IMR-90 (cell line): Measurements from ENCODE around the gene COL4A1. TPM values are rescaled to one million over a fixed set of nuclear protein-coding genes. Genes with fewer than 3 reads are reported as not detected.

Experiments
- ATAC-seq: fragments of 200-7000 bp; cut with Tn5 transposase; 2 replicates; pipeline ENCODE4 v1.9.1; 2020; ENCODE audit warnings: low read depth, mild to moderate bottlenecking, moderate library complexity
- BruUV-seq: library from RNA; stranded (reverse); fragments of 400-500 nt; replicated peaks from 2 replicates; lab custom pipeline; 2021; lab: Mats Ljungman, UMichigan
- CTCF ChIA-PET: fragments of 300-600 bp; formaldehyde crosslinking; extraction: SDS; loops from one replicate; lab custom pipeline; 2021; ENCODE audit warnings: antibody characterized with exemption; lab: Yijun Ruan, JAX
- POLR2A ChIA-PET: fragments of 300-600 bp; sonication (Branson Sonifier 250); formaldehyde crosslinking; loops from one replicate; lab custom pipeline; 2022; ENCODE audit warnings: antibody characterized with exemption; ENCODE audit not compliant: unreplicated experiment; lab: Charles Lee
- DNase-seq: peaks from one replicate; pipeline ENCODE4 v3.0.0; 2013
- H2AFZ ChIP-seq: replicated peaks from 2 replicates; pipeline ENCODE3; 2013; ENCODE audit warnings: low read length, mild to moderate bottlenecking; ENCODE audit not compliant: poor library complexity
- H2AK5ac ChIP-seq: 2 replicates; pipeline ENCODE4 v1.6.1; 2013; ENCODE audit warnings: low read depth, low read length, inconsistent platforms
- H2AK9ac ChIP-seq: replicated peaks from 2 replicates; pipeline ENCODE3; 2013; ENCODE audit warnings: mild to moderate bottlenecking, low read depth, low read length, moderate library complexity; ENCODE audit not compliant: poor library complexity
- H2BK120ac ChIP-seq: 2 replicates; pipeline ENCODE4 v1.6.1; 2013; ENCODE audit warnings: low read depth, low read length, inconsistent platforms
- H2BK15ac ChIP-seq: 3 replicates; pipeline ENCODE4 v1.6.1; 2013; ENCODE audit warnings: low read depth, low read length, inconsistent platforms
- H2BK20ac ChIP-seq: 2 replicates; pipeline ENCODE4 v1.6.1; 2013; ENCODE audit warnings: low read depth, mild to moderate bottlenecking, inconsistent platforms, low read length, moderate library complexity
- H2BK5ac ChIP-seq: 2 replicates; pipeline ENCODE4 v1.6.1; 2013; ENCODE audit warnings: mild to moderate bottlenecking, low read depth, low read length, inconsistent platforms; ENCODE audit not compliant: poor library complexity, severe bottlenecking
- H3K14ac ChIP-seq: replicated peaks from 2 replicates; pipeline ENCODE4 v1.6.1; 2013; ENCODE audit warnings: low read depth, low read length, inconsistent platforms
- H3K18ac ChIP-seq: 2 replicates; pipeline ENCODE4 v1.6.1; 2013; ENCODE audit warnings: low read depth, low read length, control low read depth
- H3K23ac ChIP-seq: 2 replicates; pipeline ENCODE4 v1.6.1; 2013; ENCODE audit warnings: low read depth, low read length, inconsistent platforms
- H3K27ac ChIP-seq: 2 replicates; pipeline ENCODE4 v1.5.1; 2013; ENCODE audit warnings: mild to moderate bottlenecking, control low read depth, low read length; ENCODE audit not compliant: insufficient read depth
- H3K27me3 ChIP-seq: 2 replicates; pipeline ENCODE4 v1.6.1; 2013; ENCODE audit warnings: low read length; ENCODE audit not compliant: control insufficient read depth, insufficient read depth
- H3K36me3 ChIP-seq: 2 replicates; pipeline ENCODE4 v1.6.1; 2013; ENCODE audit warnings: low read length, mixed read lengths; ENCODE audit not compliant: control insufficient read depth, insufficient read depth
- H3K4ac ChIP-seq: 2 replicates; pipeline ENCODE4 v1.6.1; 2013; ENCODE audit warnings: low read depth, low read length, inconsistent platforms
- H3K4me1 ChIP-seq: 2 replicates; pipeline ENCODE4 v1.6.1; 2013; ENCODE audit warnings: low read length, mixed read lengths; ENCODE audit not compliant: control insufficient read depth, insufficient read depth
- H3K4me2 ChIP-seq: 2 replicates; pipeline ENCODE4 v1.6.1; 2013; ENCODE audit warnings: low read depth, mild to moderate bottlenecking, control low read depth, low read length, moderate library complexity
- H3K4me3 ChIP-seq: 2 replicates; pipeline ENCODE4 v1.5.1; 2013; ENCODE audit warnings: low read depth, mild to moderate bottlenecking, control low read depth, low read length, moderate library complexity; ENCODE audit not compliant: insufficient read depth
- H3K56ac ChIP-seq: 2 replicates; pipeline ENCODE4 v1.6.1; 2013; ENCODE audit warnings: low read length, inconsistent platforms; ENCODE audit not compliant: insufficient read depth; ENCODE audit errors: extremely low read depth
- H3K79me1 ChIP-seq, 2 experiments: 2 replicates each; pipeline ENCODE4 v1.6.1; 2013; ENCODE audit warnings: low read length in 2 of 2, inconsistent platforms in 1 of 2, low read depth in 1 of 2
- H3K9ac ChIP-seq: 2 replicates; pipeline ENCODE4 v1.6.1; 2013; ENCODE audit warnings: low read depth, low read length, control low read depth
- H3K9me1 ChIP-seq: 2 replicates; pipeline ENCODE4 v1.6.1; 2013; ENCODE audit warnings: low read length, inconsistent platforms; ENCODE audit not compliant: insufficient read depth
- H3K9me3 ChIP-seq: 2 replicates; pipeline ENCODE4 v1.6.1; 2013; ENCODE audit warnings: low read length; ENCODE audit not compliant: control insufficient read depth, insufficient read depth
- H4K20me1 ChIP-seq: 2 replicates; pipeline ENCODE4 v1.6.1; 2013; ENCODE audit warnings: low read length, inconsistent platforms; ENCODE audit not compliant: insufficient read depth
- H4K5ac ChIP-seq: 2 replicates; pipeline ENCODE4 v1.6.1; 2013; ENCODE audit warnings: mild to moderate bottlenecking, low read depth, low read length, control low read depth
- H4K8ac ChIP-seq, 2 experiments: 2 replicates each; pipeline ENCODE4 v1.6.1; 2013; ENCODE audit warnings: low read depth in 2 of 2, low read length in 2 of 2, control low read depth in 1 of 2, inconsistent platforms in 1 of 2
- H4K91ac ChIP-seq: 2 replicates; pipeline ENCODE4 v1.6.1; 2013; ENCODE audit warnings: low read depth, low read length, inconsistent platforms; ENCODE audit not compliant: insufficient read depth
- BHLHE40 ChIP-seq: fragments of 150-350 bp; IDR thresholded peaks from 2 replicates; pipeline ENCODE4 v1.6.1; 2016; ENCODE audit warnings: mild to moderate bottlenecking, low read depth, low read length
- CEBPB ChIP-seq: IDR thresholded peaks from 2 replicates; pipeline ENCODE4 v1.6.1; 2012; ENCODE audit warnings: low read depth, low read length, improper control_type of control experiment
- FOS ChIP-seq: fragments of 150-350 bp; IDR thresholded peaks from 2 replicates; pipeline ENCODE4 v1.6.1; 2016; ENCODE audit warnings: low read depth, low read length
- MAFK ChIP-seq: IDR thresholded peaks from 2 replicates; pipeline ENCODE4 v1.6.1; 2012; ENCODE audit warnings: low read depth, low read length, improper control_type of control experiment
- MAZ ChIP-seq: IDR thresholded peaks from 2 replicates; pipeline ENCODE4 v1.6.1; 2012; ENCODE audit warnings: low read depth, mild to moderate bottlenecking, low read length, improper control_type of control experiment, moderate library complexity, borderline replicate concordance
- NFE2L2 ChIP-seq: fragments of 150-350 bp; IDR thresholded peaks from 2 replicates; pipeline ENCODE4 v1.6.1; 2016; ENCODE audit warnings: low read depth, mild to moderate bottlenecking, low read length
- POLR2A ChIP-seq: IDR thresholded peaks from 2 replicates; pipeline ENCODE4 v1.6.1; 2012; ENCODE audit warnings: mild to moderate bottlenecking, low read depth, low read length
- RAD21 ChIP-seq: IDR thresholded peaks from 2 replicates; pipeline ENCODE4 v1.6.1; 2012; ENCODE audit warnings: low read length, improper control_type of control experiment
- RFX5 ChIP-seq: IDR thresholded peaks from 2 replicates; pipeline ENCODE4 v1.8.0; 2012; ENCODE audit warnings: low read depth, mild to moderate bottlenecking, low read length, moderate library complexity
- SMC3 ChIP-seq: fragments of 150-350 bp; IDR thresholded peaks from 2 replicates; pipeline ENCODE4 v1.6.1; 2016; ENCODE audit warnings: low read depth, mild to moderate bottlenecking, antibody characterized with exemption, low read length, moderate library complexity
- WGBS, 2 experiments: methylation state at CpG; one replicate each; pipeline versions ENCODE4 v1.1.5 to v1.1.7; 2013; ENCODE audit warnings: missing lambda C conversion rate in 2 of 2; ENCODE audit not compliant: insufficient read length in 1 of 2; ENCODE audit errors: extremely low coverage in 2 of 2; 5-methylcytosine and 5-hydroxymethylcytosine counted together
- dilution Hi-C: fragments of 300-500 bp; cut with HindIII; formaldehyde crosslinking; loops from one replicate; pipeline ENCODE4 v1.14.3; 2018; ENCODE audit warnings: low sequenced_read_pairs; ENCODE audit not compliant: unreplicated experiment
- in situ Hi-C: fragments of 300-500 bp; cut with MboI; formaldehyde crosslinking; loops from 3 replicates; pipeline ENCODE4 v1.14.3; 2019; ENCODE audit warnings: low sequenced_read_pairs, inconsistent platforms, mixed read lengths
- intact Hi-C: fragments of 100-400 bp; cut with micrococcal nuclease; formaldehyde crosslinking; loops from 2 replicates; pipeline ENCODE4 v1.10.0; 2022
- polyA plus RNA-seq, 3 experiments: library from polyadenylated mRNA; depleted of rRNA; stranded (reverse); fragments of >200 nt; gene quantifications; 2 replicates each; pipeline ENCODE4 v1.2.3, GENCODE V29; 2012; ENCODE audit warnings: low replicate concordance in 1 of 3
- total RNA-seq: library from RNA; depleted of rRNA; stranded (reverse); fragments of >200 nt; gene quantifications from 2 replicates; pipeline ENCODE4 v1.2.3, GENCODE V29; 2012
- TF ChIP-seq, protein P1 (sequence below): fragments of 150-350 bp; IDR thresholded peaks from 2 replicates; pipeline ENCODE4 v1.6.1; 2016; ENCODE audit warnings: low read depth, mild to moderate bottlenecking, low read length, moderate library complexity, borderline replicate concordance
- TF ChIP-seq, protein P2 (sequence below): conservative IDR thresholded peaks from 2 replicates; pipeline ENCODE4 v1.5.1; 2012; ENCODE audit warnings: mild to moderate bottlenecking, low read depth, low read length, improper control_type of control experiment
- TF ChIP-seq, protein P3 (sequence below): fragments of 150-350 bp; IDR thresholded peaks from 2 replicates; pipeline ENCODE4 v1.6.1; 2017; ENCODE audit warnings: mild to moderate bottlenecking, antibody characterized with exemption, low read length, low read depth

COL4A1 gene
- total and polyA plus RNA-seq, 2 of the 4 experiments (the other 2 are of a cell fraction) = 230 to 337 TPM

DNA sequence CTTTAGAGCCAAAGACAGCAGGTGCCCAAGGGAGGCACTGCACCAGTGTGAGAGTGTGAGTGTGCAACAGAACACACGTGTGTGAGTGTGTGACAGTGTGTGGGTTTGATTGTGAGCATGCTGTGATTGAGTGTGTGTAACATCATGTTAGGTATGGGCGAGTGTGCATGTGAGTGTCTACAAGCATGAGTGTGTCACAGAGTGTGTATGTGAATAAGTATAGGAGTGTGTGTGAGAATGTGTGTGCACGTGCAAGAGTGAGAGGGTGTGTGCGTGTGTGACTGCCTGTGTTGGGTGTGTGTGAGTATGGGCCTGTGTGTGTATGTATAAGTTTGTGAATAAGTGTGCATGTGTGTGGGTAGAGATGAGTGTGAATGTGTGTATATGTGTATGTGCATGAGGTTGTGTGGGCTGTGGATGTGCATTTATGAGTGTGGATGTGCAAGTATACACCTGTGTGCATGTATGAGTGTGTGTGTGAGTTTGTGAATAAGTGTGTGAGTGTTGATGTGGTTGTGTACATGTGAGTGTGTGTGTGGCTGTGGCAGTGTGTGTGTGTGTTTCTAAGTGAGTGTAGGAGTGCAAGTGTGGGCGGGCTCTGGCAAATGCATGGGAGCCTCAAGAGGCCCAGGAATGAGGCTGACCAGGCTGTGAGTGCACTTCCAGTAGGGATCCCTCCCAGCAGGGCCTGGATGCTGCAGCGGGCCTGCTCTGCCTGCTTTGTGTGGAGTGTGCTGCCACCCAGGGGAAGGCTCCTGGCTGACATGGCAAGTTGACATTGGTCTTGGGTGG, 198.4 kb downstream of the COL4A1 start:
- Histone ChIP-seq H4K91ac (peak overlapping the region; percentile 52; the same call in 1 of the 2 replicates), H3K4me2 (no peak overlapping the region), H3K9me1 (peaks cover 16% of the 10 kb centered on the region), H2BK120ac (peak overlapping the region; percentile 43; the same call in 1 of the 2 replicates), H3K14ac (no peak overlapping the region), H3K9me3 (no peaks in the 10 kb centered on the region), H4K20me1 (no peaks in the 10 kb centered on the region), H3K56ac (no peak overlapping the region), H2AK5ac (peak overlapping the region; percentile 78), H3K4me3 (no peak overlapping the region), H3K18ac (no peak overlapping the region), H4K5ac (no peak overlapping the region), H3K36me3 (no peaks in the 10 kb centered on the region), H3K4me1 (peaks cover 18% of the 10 kb centered on the region), H2AK9ac (peak overlapping the region; percentile 48), H3K23ac (no peak overlapping the region), H4K8ac (peak overlapping the region in 1 of 2 experiments; percentile 15; a peak in 1 of 4 replicates), H2BK5ac (peak overlapping the region; percentile 16), H3K9ac (no peak overlapping the region), H2BK15ac (peak overlapping the region; percentile 35; the same call in 2 of the 3 replicates), H3K79me1 (no peaks in the 10 kb centered on the region; a peak in 1 of 4 replicates), H3K4ac (peak overlapping the region; percentile 17), H3K27me3 (no peaks in the 10 kb centered on the region), H3K27ac (no peak overlapping the region), H2BK20ac (peak overlapping the region; percentile 49), H2AFZ (peak overlapping the region; percentile 81)
- POLR2A ChIA-PET = no interaction called here
- dilution Hi-C loops = loop anchor here (25.0 kb wide), 1 partner anchor 321 kb away; the partner anchor contains the start of gene IRS2
- intact Hi-C loops = loop anchor here (1.0 to 5.0 kb wide), 8 partner anchors 91 to 1191 kb away; partner anchors contain the start of gene IRS2
- peak; percentile 80 for ATAC-seq
- DNase-seq = peak; percentile 88
- CTCF ChIA-PET = interaction anchor here (0.8 kb wide), 1 partner anchor 455 kb away, joined by 3 read pairs; no protein-coding TSS in a partner anchor
- WGBS, 2 experiments = 80% methylated on average over 5 of the region's 6 CpGs; no CpG with 5 or more reads in 1 of the 2 experiments
- in situ Hi-C loops = loop anchor here (5.0 to 25.0 kb wide), 4 partner anchors 321 to 1146 kb away; partner anchors contain the start of gene IRS2
- BruUV-seq = no TSS peak
- no peak for TF ChIP-seq CEBPB
- TF ChIP-seq, protein P1, sequence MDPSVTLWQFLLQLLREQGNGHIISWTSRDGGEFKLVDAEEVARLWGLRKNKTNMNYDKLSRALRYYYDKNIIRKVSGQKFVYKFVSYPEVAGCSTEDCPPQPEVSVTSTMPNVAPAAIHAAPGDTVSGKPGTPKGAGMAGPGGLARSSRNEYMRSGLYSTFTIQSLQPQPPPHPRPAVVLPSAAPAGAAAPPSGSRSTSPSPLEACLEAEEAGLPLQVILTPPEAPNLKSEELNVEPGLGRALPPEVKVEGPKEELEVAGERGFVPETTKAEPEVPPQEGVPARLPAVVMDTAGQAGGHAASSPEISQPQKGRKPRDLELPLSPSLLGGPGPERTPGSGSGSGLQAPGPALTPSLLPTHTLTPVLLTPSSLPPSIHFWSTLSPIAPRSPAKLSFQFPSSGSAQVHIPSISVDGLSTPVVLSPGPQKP = no peak
- TF ChIP-seq RFX5 = no peak
- TF ChIP-seq MAFK = peak; percentile 45; the same call in 1 of the 2 replicates
- TF ChIP-seq RAD21 = peak; percentile 99
- TF ChIP-seq, protein P2, sequence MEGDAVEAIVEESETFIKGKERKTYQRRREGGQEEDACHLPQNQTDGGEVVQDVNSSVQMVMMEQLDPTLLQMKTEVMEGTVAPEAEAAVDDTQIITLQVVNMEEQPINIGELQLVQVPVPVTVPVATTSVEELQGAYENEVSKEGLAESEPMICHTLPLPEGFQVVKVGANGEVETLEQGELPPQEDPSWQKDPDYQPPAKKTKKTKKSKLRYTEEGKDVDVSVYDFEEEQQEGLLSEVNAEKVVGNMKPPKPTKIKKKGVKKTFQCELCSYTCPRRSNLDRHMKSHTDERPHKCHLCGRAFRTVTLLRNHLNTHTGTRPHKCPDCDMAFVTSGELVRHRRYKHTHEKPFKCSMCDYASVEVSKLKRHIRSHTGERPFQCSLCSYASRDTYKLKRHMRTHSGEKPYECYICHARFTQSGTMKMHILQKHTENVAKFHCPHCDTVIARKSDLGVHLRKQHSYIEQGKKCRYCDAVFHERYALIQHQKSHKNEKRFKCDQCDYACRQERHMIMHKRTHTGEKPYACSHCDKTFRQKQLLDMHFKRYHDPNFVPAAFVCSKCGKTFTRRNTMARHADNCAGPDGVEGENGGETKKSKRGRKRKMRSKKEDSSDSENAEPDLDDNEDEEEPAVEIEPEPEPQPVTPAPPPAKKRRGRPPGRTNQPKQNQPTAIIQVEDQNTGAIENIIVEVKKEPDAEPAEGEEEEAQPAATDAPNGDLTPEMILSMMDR = peak; percentile 91
- no peak for TF ChIP-seq NFE2L2
- no peak for TF ChIP-seq BHLHE40
- TF ChIP-seq FOS = no peak
- TF ChIP-seq, protein P3, sequence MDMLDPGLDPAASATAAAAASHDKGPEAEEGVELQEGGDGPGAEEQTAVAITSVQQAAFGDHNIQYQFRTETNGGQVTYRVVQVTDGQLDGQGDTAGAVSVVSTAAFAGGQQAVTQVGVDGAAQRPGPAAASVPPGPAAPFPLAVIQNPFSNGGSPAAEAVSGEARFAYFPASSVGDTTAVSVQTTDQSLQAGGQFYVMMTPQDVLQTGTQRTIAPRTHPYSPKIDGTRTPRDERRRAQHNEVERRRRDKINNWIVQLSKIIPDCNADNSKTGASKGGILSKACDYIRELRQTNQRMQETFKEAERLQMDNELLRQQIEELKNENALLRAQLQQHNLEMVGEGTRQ = no peak
- peak; percentile 53; the same call in 1 of the 2 replicates for TF ChIP-seq POLR2A
- peak; percentile 96 for TF ChIP-seq SMC3
- peak; percentile 69; the same call in 1 of the 2 replicates for TF ChIP-seq MAZ
